Renal cortex interstitium (tissue), 11 donors: ENCODE data around the gene USH1G. TPM values are rescaled to one million over a fixed set of nuclear protein-coding genes. Genes with fewer than 3 reads are reported as not detected.

Experiments used
- DNase-seq, 11 donors: peaks; one replicate each; pipeline ENCODE4 v3.0.0-alpha.2; 2013; ENCODE audit warnings: low read depth in 9 of 11, low spot score in 4 of 11; ENCODE audit errors: extremely low read depth in 1 of 11
- polyA plus RNA-seq, 3 donors: library from polyadenylated mRNA; unstranded; fragments of 120-200 nt; gene quantifications; one replicate each; pipeline ENCODE4 v1.2.1, GENCODE V29; 2013; ENCODE audit not compliant: insufficient read length in 3 of 3

USH1G gene
- polyA plus RNA-seq, 3 donors, result 0.56 to 1.2 (median 0.70) TPM

- no peak for DNase-seq
Measured at GRCh38 chr17:74938194-74938950, 15.3 kb upstream of the USH1G start.

- DNase-seq, result no peak
Measured at GRCh38 chr17:74937064-74938051, 14.3 kb upstream of the USH1G start.

DNA sequence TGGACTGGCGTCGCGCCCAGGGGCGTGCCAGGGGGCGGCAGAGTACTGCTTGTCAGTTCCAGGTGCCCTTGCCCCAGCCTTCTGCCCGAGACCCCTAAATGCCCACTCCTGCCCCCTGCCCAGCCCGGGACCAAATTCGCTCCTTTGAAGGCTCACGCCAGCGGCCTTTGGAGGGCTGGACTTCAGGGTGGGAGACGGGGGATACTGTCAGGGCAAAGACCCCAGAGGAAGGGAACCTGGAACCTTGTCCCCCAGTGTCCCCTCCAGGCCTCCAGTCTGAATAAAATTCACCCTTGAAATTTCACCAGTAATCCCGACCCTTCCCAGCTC lies 13.4 kb upstream of the USH1G start:
- DNase-seq, result no peak

DNA sequence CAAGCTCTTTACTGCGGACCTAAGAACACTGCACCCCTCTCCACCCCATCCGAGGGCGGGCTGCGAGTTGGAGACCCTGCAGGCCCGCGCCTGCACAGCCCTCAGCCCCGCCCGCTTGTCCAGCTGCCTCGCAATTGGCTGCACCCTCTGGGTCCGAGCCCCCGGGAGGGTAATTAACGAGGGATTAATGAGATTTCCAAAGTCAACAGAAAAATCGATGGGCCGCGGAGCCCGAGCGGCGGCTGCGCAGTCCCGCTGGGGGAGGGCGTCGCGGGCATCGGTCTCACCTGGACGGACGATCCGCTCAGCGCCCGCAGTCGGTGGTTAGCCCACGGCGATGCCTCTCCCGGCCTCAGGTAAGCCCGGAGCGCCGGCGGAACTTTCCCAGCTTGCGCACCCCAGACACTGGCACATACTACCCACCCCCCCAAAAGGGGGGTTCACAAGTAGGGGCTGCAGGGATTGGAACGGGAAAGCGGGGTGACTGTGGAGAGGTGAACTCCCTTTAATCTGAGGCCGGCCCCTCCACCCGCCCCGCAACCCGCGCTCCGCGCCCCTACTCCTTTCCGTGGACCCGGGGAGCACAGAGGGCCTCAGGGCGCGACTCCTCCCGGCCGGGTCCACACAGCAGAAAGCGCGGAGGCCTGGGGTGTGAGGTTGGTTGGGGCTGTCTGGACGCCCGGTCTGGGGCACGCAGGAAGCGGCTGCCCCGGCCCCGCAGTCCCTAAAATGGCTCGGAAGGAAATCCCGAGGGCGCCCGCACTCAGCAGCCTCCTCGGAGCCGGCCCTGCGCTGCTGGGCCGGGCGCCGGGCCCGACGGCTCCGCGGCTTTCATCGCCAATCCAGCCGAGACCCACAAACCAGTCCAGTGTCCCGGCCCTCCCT lies 12.8 kb upstream of the USH1G start, which contains the start of gene OTOP3:
OTOP3 (plus strand) TSS at position 314 of the 885 bp plus-strand sequence; CDS start at position 338, 24 bp downstream.
- no peak for DNase-seq

- DNase-seq, result no peak
Measured at GRCh38 chr17:74935048-74935447, 12.0 kb upstream of the USH1G start.

DNA sequence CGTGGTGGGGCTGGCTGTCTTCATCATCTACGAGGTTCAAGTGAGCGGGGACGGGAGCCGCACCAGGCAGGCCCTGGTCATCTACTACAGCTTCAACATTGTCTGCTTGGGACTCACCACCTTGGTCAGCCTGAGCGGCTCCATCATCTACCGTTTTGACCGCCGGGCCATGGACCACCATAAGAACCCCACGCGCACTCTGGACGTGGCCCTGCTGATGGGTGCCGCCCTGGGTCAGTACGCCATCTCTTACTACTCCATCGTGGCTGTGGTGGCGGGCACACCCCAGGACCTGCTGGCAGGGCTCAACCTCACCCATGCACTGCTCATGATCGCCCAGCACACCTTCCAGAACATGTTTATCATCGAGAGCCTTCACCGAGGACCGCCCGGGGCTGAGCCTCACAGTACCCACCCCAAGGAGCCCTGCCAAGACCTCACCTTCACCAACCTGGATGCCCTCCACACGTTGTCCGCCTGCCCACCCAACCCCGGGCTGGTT lies 7.5 kb upstream of the USH1G start:
- no peak for DNase-seq

DNA sequence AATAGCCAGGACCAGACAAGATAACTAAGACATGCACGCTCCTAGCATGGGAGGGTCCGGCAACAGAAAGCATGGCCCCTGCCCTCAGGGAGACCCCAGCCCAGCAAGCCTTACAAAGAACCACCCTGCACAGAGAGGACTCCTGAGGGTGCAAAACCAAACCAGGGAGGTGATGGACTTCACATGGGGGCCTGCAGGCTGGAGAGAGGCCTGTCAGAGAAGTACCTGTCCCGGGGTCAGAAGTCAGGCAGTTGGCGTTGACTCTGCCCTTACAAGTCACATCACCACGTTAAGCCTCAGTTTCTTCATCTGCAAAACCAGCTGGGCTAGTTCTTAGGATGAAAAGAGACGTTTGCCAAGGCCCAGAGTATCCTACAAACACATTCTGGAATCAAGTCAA lies 5.7 kb upstream of the USH1G start:
- no peak for DNase-seq

DNA sequence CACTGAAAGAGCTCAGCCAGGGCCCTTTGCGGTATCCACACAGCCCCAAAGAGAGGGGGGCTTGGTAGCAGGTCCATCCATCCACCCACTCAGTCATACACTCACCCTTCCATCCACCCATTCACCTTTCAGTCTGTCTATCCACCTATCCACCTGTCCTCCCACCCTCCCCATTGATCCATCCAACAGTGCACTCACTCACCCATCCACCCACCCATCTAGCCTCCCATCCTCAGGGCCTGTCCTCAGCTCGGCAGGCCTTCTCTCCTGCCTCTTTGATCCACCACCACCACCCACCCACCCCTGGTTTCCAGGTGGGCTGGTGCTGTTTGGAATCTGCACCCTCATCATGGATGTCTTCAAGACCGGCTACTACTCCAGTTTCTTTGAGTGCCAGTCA lies 2.2 kb upstream of the USH1G start:
- no peak for DNase-seq

DNA sequence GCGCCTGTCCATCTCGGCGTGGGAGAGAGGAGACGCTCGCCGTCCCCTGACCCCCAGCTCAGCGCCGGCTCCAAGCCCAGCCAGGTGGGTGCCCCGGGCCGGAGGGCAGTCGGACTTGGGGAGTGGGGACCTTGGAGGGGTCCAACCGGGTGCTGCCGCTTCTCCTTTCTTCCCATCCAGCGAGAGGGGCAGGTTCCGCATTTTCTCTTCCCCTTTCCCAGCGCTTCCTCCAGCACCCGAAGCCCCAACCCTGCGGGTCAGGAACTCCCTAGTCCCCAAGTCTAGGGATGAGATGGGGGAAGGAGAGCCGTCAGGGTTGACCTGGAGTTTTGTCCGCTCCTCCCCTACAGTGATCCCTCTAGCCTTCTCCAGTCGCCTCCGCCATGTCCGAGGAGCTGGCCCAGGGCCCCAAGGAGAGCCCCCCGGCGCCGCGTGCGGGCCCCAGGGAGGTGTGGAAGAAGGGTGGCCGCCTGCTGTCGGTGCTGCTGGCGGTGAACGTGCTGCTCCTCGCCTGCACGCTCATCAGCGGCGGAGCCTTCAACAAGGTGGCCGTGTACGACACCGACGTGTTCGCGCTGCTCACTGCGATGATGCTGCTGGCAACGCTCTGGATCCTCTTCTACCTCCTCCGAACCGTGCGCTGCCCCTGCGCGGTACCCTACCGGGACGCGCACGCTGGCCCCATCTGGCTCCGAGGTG lies 1.3 kb upstream of the USH1G start, which contains the start of gene OTOP2:
OTOP2 (plus strand) TSS at position 24 of the 699 bp plus-strand sequence; CDS start at position 384, 360 bp downstream.
- peak in 1 of 11 donors; percentile 33 for DNase-seq

DNA sequence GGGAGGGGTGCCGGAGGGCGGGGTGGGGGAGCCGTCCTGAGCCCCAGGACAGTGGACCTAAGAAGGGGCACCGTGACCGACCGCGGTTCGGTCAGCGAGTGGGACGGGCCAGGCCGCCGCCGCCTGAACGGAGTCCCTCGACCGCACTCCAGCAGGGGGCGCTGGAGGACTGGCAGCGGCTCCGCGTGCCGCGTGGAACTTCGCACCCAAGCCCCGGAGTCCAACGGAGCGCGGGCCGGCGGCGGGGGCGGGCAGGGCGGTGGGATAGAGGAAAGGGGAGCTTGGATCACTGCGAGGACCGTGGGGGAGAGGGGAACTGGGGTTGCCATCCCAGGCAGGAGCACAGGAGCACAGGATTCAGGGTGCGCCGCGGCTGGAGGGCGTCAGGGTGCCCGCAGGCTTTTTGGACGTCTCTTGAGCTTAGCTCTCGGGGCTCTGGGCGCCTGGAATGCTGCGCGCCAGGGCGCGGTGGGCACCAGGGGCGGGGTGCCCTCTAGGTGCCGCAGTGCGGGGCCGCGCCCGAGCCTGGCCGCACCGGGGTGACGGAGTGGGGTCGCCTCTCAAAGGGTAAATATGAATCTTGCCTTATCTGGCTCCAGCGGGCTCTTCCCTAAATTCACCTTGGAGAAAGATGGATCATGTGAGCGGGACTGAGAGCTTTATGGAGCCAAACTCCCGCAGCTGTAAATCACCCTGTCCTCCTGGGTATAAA lies 639 bp upstream of the USH1G start:
- peak in 2 of 11 donors; percentile 36 to 39 for DNase-seq

GRCh38 chr17:74922172-74922571 lies 883 bp downstream of the USH1G start:
- no peak for DNase-seq

- no peak for DNase-seq
Measured at GRCh38 chr17:74921769-74922168, 1.3 kb downstream of the USH1G start.

DNA sequence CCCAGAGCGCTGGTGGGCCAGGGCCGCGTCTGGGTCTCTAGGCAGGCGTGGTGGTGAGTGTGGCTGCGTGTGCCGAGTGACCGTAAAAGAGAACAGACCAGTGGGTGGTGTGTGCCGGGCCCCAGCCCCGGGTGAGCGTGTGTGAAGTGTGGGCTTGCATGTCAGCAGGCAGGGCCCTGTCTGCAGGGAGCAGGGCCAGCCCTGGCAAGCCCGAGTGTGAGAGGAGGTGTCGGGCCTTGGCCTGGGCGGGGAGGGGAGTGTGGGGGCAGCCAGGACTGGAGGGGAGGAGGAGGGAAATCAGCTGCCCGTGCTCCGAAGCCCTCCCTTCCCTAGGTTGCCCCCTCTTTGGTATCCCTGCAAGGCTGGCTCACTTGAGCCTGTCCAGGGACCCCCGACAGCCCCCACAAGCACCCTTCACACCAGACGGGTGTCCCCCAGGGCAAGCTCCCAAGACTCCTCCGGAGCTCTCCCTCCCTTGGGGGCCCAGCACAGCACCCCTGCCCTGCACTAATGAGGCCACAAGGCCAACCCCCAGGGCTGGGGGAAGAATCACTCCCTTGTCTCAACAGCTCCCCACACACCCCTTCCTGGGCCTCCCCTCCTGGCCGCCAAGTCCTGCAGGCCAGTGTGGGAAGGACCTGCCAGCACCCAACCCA lies 1.9 kb downstream of the USH1G start:
- DNase-seq, result no peak

- DNase-seq, result no peak
Measured at GRCh38 chr17:74920642-74921025, 2.4 kb downstream of the USH1G start.

- no peak for DNase-seq
Measured at GRCh38 chr17:74920306-74920620, 2.8 kb downstream of the USH1G start.

DNA sequence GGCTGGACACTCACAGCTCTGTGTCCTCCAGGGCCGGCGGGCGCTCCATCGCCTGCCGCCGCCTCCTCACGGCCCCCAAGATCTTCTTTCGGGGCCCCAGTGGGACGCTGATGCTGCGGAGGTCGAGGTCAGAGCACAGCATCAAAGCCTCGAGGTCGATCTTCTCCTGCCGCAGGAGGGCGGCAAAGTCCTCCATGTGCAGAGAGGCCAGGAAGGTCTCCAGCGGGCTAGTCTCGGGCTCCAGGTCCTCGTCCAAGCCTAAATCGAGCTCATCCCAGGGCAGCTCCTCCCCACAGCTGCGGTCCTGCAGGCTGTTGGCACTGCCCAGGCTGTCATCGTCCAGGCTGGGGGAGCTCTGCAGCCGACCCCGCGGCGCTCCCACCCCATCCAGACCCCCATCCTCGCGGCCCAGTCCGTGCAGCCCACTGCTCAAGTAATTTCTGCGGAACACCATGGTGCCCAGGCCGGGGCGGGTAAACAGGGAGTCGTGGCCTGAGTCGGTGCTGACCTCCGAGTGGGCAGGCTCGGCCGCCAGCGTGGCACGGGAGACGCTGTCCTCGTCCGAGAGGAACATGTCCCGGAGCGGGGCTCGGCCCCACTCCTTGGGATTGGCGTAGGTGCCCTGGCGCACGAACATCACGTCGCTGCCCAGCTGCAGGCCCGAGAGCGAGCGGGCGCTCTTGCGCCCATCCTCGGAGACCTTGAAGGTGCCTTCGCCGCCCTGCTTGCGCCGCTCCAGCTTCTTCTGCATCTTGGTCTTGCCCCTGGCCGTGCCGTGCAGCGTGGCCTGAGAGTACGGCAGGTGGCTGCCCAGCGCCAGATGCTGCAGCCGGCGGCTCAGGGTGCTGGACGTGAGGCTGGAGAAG lies 3.4 kb downstream of the USH1G start:
- DNase-seq, result no peak
